ENCODE results near the gene FOXL1.
"Not testable (repeated sequence)": the region's sequence is repeated elsewhere in the genome, so short reads cannot be mapped to it uniquely, and the experiment has no call there.

FOXL1 gene

DNA sequence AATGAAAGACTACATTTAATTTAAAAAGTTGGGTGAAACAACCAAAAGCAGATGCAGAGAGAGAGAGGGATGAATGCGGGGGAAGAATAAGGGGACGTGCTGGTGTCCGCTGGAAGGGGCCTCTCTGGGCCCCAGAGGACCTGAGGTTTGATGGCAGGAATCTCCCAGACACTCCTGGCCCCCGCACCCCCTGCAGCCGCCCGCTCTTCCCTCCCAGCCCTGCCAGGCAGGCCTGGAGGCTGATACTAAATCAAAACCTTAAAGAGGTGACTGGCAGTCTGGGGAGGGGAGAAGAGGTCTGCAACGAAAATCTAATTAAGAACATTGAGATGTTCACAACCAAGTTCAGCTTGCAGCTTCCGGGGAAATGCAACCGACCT lies 2.4 kb downstream of the FOXL1 start:
- DNase-seq (ENCODE audit: low read depth): no peak

DNA sequence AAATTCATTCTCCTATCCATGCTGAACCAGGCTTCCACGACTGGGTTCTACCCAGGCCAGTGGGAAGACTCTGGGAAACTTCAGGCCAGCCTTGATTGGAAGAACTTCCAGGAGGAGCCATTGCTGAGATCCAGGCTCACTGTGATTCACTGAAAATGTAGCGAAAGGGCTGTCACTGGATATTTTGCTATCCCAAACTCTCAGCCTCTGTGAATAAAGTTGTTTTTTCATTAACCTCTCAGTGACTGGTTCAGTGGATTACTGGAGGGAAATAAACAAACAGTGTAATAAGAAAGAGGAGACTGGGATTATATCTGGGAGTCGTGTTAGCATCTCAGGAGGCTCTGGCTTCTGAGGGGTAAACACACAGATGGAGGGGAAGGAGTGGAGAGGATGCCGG lies 3.1 kb downstream of the FOXL1 start:
- no peak for DNase-seq (ENCODE audit: low read depth)

- DNase-seq (ENCODE audit: low read depth): no peak
These were observed 5.8 kb downstream of the FOXL1 start for GRCh38 chr16:86584071-86584685.

GRCh38 chr16:86584726-86585721 lies 6.7 kb downstream of the FOXL1 start:
- DNase-seq (ENCODE audit: low read depth): no peak

GRCh38 chr16:86585821-86586611 lies 7.7 kb downstream of the FOXL1 start:
- DNase-seq (ENCODE audit: low read depth): no peak

DNA sequence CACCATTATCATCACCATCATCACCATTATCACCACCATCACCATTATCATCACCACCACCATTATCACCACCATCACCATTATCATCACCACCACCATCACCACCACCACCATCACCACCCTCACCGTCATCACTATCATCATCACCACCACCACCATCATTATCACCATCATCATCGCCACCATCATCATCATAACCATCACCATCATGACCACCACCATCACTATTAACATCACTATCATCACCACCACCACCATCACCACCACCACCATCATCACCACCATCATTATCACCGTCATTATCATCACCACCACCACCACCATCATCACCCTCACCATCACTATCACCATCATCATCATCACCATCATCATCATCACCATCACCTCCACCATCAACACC lies 9.1 kb downstream of the FOXL1 start:
- no peak for DNase-seq (ENCODE audit: low read depth)

- DNase-seq (ENCODE audit: low read depth): not testable (repeated sequence)
These were observed 9.6 kb downstream of the FOXL1 start for GRCh38 chr16:86587955-86588354.

- DNase-seq (ENCODE audit: low read depth): no peak
These were observed 12.3 kb downstream of the FOXL1 start for GRCh38 chr16:86590501-86591144.

GRCh38 chr16:86591270-86591669 lies 12.9 kb downstream of the FOXL1 start:
- DNase-seq (ENCODE audit: low read depth): no peak

GRCh38 chr16:86593913-86594620 lies 15.7 kb downstream of the FOXL1 start:
- DNase-seq (ENCODE audit: low read depth): no peak

DNA sequence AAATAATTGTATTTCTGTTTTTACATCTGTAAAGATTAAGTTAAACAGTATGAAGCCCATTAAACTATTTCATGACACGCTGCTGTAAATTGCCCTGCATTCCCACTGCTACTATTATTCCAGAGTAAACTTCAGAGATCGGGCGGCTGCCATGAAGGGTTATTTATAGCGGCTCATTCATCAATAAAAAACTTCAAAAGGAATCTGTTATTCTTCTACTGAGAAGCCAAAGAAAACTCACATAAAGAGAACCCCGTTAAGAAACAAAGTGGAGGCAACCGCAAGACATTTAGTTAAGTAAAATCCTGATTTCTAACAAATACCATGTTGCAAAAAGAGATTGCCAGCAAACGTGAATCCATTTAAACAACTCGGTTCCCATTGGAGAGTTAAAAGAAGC lies 16.4 kb downstream of the FOXL1 start:
- DNase-seq (ENCODE audit: low read depth): no peak

GRCh38 chr16:86595983-86596605 lies 17.7 kb downstream of the FOXL1 start:
- DNase-seq (ENCODE audit: low read depth): no peak

DNA sequence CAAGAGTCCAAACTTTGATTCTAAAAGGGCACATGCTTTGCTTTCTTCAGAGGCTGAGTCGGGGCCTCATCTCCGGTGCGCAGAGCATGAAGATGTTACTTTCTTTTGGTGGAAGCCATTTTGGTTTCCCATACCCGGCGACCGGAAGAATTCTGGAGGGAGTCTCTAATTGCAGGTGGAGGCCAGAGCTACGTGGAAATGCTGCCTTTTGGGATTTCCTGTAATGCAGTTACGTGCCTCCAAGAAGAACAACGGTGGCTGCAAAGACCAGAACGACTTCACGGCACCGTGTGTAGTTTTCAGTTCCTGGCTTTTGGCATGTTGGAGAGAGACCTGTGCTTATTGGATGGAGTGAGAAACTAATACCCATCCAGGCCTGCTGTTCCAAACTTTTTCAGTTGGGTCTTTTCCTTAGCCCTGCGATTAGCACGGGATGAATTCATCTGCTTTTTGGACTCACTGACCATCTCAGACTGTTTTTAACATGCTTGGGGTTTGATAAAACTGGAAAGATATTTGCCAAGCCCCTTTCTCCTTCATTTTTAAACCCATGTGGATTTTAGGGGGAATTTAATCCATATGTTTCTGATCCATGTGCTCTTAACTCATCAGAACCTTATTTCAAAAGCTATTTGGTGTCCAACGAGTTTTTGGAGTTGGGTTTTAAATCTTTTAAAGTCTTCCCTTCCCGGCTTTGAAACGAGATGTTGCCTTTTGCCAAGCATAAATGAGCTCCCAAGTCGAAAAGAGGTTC lies 19.0 kb downstream of the FOXL1 start:
- no peak for DNase-seq (ENCODE audit: low read depth)

DNA sequence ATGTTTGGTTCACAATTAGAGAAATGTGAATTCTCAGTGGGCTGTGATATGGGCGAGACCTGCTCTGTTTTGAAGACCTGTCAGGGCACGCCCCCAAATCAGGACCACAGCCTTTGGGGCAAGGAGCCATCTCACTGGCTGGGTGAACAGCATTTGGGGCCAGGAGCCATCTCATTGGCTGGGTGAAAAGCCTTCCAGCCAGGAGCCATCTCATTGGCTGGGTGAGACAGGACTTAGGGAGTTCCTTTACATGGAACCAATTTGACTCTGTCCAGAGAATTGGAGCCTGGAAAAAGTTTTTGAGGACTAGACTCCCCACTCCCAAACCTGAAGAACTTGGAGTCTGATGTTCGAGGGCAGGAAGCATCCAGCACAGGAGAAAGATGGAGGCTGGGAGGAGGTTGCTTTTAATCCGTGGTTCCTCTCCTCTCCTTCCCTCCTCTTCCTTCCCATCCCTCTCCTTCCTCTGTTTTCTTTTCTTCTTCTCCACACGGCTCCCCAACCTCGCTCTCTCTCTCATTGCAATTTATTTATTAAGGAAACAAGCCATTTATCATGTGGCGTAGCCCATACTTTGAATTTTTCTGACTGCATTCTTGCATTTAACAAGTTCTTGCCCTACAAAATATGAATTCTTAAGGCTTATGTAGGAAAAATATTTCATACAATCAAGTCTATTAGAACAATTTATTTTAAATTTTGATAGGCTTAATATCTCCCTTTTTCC lies 19.7 kb downstream of the FOXL1 start:
- no peak for DNase-seq (ENCODE audit: low read depth)

DNA sequence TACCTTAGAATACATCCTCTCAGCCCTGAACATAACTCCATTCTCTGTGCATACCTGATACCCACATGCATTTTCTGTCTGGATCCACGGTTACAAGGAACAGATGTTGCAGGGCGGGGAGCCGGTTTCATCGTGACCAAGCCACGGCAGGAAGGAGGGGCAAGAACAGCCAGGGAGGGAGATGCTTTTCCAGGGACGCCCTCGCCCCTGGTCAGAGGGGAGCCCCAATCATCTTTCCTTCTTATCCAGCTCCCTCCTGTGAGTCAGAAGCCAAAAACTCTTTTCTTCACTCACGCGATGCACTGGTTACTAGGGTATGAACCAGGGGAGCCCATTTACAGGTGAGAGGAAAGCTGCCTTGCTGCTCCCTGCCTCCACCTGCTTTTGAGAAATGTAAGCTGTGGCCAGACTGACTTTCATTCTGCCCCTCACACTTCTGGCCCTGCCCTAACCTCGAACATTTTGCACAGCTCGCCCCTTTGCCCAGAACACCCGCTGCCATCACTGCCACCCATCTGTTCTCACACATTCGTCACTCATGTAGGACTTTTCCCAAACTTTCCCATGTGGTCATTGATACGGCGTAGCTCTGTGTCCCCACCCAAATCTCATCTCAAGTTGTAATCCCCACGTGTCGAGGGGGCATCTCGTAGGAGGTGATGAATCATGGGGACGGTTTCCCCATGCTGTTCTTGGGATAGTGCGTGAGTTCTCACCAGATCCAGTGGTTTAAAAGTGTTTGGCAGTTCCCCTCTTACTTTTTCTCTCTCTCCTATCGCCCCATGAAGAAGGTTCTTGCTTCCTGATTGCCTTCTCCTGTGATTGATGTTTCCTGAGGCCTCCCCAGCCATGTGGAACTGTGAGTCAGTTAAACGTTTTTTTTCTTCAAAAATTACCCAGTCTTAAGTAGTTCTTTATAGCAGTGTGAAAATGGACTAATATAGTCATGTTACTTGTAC lies 20.5 kb downstream of the FOXL1 start:
- DNase-seq (ENCODE audit: low read depth): peak; percentile 21

DNA sequence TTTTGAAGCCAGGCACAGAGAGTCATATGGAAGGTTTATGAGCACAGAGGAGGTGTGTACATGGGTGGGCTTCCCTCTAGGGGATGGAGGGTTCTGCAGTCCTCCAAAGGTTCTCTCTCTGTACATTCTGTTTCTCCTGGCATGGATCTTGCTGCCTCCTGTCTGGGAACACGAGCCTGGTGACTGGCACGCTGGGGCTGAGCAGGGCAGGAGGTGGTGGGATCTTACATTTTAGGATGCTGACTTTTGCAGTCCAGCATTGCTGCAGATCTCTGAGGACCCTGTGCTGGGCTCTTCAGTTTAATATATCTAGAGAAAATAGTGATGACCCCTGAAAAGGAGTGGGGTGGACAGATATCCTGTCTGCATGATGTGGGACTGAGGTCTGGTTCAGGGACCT lies 23.0 kb downstream of the FOXL1 start:
- no peak for DNase-seq (ENCODE audit: low read depth)

- no peak for DNase-seq (ENCODE audit: low read depth)
These were observed 24.2 kb downstream of the FOXL1 start for GRCh38 chr16:86602521-86602920.

DNA sequence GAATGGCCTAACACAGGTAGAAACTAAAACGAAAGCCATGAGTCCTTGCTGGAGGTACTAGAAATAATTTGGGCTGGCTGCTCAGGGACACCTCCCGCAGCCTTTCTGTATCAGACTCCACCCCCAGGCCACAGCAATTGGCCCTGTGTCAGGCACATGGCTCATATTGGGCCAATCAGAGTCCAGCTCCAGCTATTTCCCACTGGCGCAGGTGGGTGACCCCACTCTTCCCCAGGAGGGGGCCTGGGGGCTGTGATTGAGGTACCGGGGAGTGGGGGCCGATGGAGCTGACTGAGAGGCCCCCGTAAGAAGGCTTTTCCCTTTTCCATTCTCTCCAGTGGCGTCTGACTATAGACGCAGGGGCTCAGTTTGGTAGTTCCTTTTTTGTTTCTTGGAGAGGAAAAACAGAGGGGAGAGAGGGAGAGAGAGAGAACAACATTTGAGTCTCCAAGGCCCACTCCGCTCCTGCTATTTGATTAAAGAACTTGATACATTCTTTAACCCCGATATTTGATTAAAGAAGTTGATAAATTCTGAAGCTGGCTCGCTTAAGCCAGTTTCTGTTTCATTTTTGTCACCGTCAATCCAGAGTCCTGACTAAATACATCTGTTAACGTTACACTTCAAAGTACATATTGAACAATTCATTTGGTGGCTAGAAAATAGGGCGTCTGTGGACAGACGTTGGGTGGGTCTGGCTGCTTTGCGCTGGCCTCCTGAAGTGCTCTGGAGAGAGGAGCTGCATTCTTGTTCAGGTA lies 26.3 kb downstream of the FOXL1 start:
- DNase-seq (ENCODE audit: low read depth): no peak
